Fibroblast of the conjunctiva (primary cell): Measurements from ENCODE around the gene SRMS.

ENCODE experiments used
- DNase-seq: peaks from one replicate; pipeline ENCODE4 v3.0.0-alpha.2; 2010; ENCODE audit warnings: low read depth

Gene SRMS

GRCh38 chr20:63552481-63553249 is 5.1 kb upstream of the SRMS start:
- DNase-seq = no peak

- no peak for DNase-seq
Observed at GRCh38 chr20:63551068-63551467, 3.5 kb upstream of the SRMS start.

GRCh38 chr20:63549679-63550282 is 2.2 kb upstream of the SRMS start:
- no peak for DNase-seq

- no peak for DNase-seq
Observed at GRCh38 chr20:63549019-63549418, 1.5 kb upstream of the SRMS start.

GRCh38 chr20:63548542-63548941 is 993 bp upstream of the SRMS start:
- no peak for DNase-seq

GRCh38 chr20:63546956-63547724 is 409 bp downstream of the SRMS start:
- DNase-seq = no peak

- DNase-seq = no peak
Observed at GRCh38 chr20:63546256-63546955, 1.1 kb downstream of the SRMS start.

GRCh38 chr20:63545814-63546213 is 1.7 kb downstream of the SRMS start:
- no peak for DNase-seq

GRCh38 chr20:63544958-63545516 is 2.5 kb downstream of the SRMS start:
- DNase-seq = no peak

- DNase-seq = no peak
Observed at GRCh38 chr20:63544241-63544957, 3.1 kb downstream of the SRMS start.

GRCh38 chr20:63543733-63544132 is 3.8 kb downstream of the SRMS start:
- DNase-seq = no peak

- DNase-seq = no peak
Observed at GRCh38 chr20:63543131-63543530, 4.4 kb downstream of the SRMS start.

- DNase-seq = no peak
Observed at GRCh38 chr20:63542696-63543095, 4.9 kb downstream of the SRMS start.

- DNase-seq = no peak
Observed at GRCh38 chr20:63542031-63542559, 5.5 kb downstream of the SRMS start.

GRCh38 chr20:63541371-63541770 is 6.2 kb downstream of the SRMS start:
- no peak for DNase-seq

GRCh38 chr20:63540417-63541186 is 6.9 kb downstream of the SRMS start:
- no peak for DNase-seq

- DNase-seq = no peak
Observed at GRCh38 chr20:63539441-63540370, 7.8 kb downstream of the SRMS start.

- DNase-seq = no peak
Observed at GRCh38 chr20:63539092-63539430, 8.5 kb downstream of the SRMS start.
